NCI-H128 (cell line): ENCODE results near the gene RASGRP4.
"Not testable (repeated sequence)": the region's sequence is repeated elsewhere in the genome, so short reads cannot be mapped to it uniquely, and the experiment has no call there.

Experiments
- DNase-seq: peaks from one replicate; lab custom pipeline; 2025; ENCODE audit not compliant: unreplicated experiment; lab: John Stamatoyannopoulos, UW

RASGRP4 gene

DNA sequence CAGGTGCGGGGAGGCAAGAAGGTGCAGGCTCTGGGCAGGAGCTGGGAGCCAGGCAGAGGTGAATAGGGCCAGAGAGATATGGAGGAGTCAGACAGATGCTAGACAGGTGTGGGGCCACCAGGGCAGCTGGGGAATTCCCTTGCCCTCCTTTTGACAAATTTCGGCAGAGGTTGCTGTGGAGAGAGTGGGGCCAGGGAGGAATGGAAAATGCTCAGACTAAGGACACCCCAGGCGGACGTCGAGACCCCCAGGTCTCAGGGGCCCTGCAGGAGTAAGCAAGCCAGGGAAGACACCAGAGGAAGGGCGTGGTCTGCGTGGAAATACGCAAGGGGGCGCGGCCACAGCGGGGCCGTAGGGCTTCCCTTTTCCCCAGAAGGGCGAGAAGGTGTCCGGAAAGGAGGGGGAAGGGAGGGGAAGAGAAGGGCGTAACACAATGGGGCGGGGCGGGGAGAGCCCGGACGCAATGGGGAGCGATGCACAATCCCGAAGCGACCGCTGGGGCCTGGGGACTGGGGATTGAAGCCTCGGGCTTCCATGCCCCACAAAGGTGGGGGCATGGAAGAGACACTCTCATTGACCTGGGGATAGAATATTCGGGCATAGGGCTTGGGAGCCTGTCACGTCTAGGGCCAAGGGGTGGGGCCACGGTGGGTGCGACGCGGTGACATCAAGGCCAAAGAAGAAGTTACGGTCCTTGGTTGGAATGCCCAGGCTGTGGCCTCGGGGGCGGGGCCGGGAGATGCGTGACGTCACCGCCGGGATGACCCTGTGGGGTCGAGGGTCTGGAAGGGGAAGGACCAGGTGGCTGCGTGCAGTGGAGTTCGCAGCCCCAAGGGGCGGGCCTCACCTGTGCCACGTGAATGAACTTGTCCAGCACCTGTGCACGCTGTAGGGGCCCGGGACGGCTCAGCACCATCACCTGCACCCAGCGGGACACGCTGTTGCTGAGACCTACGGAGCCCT, 8.2 kb downstream of the RASGRP4 start:
- DNase-seq: no peak

DNA sequence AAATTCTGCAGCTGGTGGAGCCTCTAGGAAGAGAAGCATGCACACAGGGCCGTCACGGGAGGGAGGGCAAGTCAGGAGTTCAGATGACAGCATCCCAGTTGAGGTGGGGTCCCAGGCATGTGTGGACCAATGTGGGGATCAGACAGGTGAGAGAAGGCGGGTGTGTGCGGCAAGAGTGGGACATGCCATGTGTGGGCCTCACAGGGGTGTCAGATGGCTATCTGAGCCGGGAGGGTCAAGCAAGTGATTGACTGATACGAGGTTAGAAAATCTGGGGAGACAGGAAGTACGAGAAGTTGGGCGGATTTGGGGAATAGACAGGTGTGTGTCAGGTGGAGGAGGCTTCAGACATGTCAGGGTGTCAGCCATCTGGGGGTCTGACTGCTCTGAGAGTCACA, 8.9 kb downstream of the RASGRP4 start:
- DNase-seq: no peak

DNA sequence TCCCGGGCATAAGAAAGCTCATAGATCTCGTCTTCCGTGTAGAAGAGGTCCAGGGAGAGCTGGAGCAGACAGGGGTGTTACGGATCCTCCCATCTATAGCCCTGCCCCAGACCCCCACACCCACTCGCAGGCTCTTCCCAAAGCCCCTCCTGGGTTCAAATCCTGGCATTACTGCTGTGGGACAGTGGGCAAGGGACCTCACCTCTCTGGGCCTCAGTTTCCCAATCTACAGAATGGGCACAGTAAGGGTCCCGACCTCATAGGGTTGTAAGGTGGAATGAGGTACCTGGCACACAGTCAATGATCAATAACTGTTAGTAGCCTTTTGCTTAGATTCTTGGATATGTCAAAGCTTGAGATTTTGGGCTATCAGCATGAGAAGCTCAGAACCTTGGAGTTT, 12.6 kb downstream of the RASGRP4 start:
- DNase-seq: no peak

DNA sequence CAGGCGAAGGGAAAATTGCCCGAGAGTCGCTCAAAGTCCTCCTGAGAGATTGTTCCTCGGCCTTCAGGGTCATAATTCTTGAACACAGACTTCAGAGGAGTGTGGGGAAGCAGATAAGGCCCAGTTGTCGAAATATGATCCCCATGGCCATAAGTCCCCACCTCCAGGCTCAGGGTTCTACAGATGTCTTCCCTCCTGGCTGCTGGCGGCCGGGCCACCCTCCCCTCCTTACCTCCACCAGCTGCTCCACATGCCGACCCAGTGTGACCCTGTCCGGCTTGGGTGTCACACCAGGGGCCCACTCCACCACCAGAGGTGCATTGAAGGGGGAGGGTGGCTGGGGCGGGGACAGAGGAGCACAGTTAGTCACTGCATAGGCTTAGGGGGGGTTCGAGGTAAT, 13.1 kb downstream of the RASGRP4 start:
- DNase-seq: no peak

DNA sequence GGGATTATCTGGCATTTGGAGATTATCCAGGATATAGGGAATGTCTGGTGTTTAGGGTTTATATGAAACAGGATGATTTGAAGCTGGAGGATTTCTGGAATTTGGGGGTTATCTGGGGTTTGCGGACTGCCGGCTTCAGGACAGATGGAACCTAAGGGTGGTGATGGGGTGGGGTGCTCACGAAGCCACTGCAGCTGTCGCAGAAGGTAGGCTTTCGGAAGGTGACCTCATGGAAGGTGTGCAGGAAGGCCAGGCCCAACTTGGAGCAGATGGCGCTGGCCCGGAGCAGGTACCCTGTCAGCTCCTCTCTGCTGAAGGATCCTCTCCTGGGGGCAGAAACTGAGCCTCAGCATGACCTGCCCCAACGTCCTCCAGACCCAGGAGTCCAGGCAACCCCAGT, 13.5 kb downstream of the RASGRP4 start:
- DNase-seq: no peak

DNA sequence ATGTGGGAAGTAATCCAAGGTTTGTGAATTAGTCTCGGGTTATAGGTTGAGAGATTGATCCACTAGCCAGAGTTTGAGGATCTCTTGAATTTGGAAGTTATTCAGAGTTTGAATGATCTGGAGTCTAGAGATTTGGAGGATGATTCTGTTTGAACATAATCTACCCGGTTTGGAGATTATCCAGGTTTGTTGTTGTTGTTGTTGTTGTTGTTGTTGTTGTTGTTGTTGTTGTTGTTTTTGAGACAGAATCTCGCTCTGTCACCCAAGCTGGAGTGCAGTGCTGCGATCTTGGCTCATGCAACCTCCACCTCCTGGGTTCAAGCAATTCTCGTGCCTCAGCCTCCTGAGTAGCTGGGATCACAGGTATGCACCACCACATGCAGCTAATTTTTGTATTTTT, 14.1 kb downstream of the RASGRP4 start:
- not testable (repeated sequence) for DNase-seq

DNA sequence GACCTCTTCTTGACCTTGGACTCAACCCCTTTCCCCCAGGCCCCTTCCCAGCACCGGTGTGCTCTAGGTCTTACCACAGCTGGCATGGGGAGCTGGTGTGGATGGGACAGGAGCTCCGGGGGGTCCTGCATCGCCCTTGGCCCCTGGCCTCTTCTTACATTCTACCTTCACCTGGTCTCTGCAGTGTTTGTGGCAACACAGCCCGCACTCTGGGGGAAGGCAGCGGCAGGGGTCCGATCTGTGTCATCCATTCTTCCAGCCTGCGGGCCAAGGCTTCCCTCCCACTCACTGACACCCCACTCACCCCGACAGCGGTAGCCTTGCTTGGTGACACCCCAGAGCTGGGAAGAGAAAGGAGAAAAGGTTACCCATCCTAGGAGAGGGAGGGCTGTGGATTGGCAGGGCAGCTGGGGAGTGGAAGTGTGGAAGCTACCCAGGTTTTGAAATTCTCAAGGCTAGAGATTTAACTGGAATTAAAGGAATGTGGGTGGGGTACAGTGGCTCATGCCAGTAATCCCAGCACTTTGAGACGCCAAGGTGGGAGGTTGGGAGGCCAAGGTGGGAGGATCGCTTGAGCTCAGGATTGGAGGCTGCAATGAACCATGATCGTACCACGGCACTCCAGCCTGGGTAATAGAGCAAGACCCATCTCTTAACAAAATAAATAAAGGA, 14.8 kb downstream of the RASGRP4 start:
- DNase-seq: no peak

DNA sequence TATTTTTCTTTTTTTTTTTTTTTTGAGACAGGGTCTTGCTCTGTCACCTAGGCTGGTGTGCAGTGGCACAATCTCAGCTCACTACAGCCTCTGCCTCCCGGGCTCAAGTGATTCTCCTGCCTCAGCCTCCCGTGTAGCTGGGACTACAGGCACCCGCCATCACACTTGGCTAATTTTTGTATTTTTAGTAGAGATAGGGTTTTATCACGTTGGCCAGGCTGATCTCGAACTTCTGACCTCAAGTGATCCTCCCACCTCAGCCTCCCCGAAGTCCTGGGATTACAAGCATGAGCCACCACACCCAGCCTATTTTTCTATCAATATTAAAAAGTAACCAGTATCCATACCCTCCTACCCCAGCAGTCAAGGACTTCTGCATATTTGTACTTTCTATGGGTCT, 15.6 kb downstream of the RASGRP4 start:
- not testable (repeated sequence) for DNase-seq

DNA sequence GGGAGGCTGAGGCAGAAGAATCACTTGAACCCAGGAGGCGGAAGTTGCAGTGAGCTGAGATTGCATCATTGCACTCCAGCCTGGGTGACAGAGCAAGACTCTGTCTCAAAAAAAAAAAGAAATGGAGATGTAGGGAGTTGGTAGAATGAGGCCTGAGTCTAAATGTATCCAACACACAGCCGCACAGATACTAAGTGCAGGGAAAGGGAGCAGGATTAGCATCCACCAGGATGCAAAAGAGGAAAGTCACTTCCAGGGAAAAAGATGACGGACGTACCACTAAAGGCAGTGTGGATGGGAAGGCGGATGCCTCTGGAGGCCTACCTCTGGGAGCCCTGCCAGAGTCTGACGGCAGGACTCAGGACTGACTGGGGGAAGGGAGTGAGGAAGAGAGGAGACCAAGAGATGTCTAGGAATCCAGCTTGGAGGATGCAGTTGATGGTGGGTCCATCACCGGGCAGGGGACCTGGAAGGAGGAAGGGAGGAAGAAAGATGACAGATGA, 16.3 kb downstream of the RASGRP4 start:
- DNase-seq: no peak

DNA sequence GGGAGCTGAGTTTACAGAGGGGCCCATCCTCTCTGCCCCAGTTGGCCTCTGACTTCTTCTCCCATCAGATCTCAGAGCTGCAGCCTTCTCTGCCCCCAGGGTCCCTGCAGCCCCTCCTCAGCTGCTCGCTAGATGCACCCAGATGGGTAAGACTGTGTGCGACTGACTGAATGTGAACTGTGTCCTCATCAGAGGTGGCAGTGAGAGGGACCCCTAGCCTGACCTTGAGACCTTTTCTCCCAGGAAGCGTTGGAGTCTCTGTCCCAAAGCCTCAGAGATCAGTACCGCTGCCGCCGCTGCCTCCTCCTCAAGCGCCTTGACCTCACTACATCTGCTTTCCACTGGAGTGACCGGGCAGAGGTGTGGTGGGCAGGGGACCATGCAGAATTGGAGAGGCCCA, 20.7 kb downstream of the RASGRP4 start:
- DNase-seq: no peak

DNA sequence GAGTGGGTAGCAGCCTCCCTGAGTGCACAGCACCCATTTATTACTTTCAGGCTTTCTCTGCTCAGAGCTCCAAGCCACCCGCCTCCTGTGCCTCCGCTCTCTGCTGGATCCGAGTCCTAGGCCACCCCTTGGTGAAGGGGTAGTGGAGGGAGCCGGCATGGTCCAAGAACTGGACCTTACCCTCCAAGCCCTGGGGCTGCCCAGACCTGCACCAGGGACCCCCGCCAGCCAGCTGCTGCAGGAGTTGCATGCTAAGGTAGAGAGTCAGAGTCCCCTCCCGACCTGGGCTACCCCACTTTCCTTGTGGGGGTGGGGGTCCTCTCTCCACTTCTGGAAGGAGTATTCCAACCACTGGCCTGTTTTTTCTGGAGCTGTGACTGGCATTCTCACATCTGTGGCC, 21.2 kb downstream of the RASGRP4 start:
- no peak for DNase-seq

DNA sequence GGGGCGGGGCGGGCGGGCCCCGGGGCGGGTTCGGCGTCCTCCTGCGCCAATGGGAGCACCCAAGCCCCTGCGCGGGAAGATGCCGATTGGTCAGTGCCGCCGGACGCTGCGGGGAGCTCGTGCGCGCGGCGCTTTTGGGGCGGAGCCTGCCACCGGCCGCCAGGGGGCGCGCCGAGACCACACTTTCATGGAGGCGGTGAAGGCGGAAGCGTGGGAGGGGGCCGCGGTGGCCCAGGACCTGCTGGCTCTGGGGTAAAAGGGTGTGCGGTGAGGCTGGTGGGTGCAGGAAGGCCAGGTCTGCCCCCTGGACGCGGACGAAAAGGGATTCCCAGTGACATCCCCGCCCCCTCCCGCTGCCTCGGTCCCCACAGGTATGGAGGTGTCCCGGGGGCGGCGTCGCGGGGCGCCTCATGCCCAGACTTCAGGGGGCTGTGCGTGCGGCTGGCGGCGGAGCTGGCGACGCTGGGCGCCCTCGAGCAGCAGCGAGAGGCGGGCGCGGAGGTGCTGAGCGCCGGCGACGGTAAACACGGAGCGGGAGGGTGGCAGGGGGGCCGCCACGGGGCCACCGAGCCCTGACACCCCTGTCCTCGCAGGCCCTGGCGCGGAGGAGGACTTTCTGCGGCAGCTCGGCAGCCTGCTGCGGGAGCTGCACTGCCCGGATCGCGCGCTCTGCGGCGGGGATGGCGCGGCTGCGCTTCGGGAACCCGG, 22.9 kb downstream of the RASGRP4 start, which contains the start of gene FAM98C:
Gene FAM98C, plus strand, starts transcription at position 127 of the 708 bp plus-strand sequence. Its CDS starts 61 bp downstream, at position 188.
- peak; percentile 98 for DNase-seq

DNA sequence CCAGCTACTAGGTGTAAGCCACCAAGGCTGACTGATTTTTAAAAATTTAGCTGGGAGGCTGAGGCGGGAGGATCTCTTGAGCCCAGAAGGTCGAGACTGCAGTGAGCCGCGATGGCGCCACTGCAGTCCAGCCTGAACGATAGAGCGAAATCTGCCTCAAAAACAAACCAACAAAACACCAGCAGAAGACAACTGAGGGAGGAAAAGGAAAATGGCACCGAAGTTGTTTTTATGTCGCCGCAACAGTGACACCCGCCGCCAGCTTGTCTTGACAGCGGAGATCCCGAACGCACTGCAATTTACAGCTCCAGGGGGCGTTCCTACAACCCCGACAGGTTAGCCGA, 23.4 kb downstream of the RASGRP4 start:
- DNase-seq: no peak

DNA sequence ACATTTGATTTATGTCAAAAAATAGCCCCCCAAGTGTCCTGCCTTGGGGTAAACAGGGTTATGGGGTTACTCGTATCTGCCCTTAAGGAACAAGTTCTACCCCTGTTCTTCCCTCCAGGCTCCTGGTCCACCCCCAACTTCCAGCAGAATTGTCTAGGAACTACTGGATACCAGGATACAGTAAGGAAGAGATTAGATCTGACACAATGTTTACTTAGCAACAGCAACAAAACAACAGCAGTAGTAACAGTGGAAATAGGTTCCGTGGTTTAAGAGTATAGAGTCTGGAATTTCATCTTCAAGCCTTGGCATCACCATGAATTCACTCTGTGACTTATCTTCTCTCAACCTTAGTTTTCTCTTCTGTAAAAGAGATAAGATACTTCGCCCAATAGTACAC, 24.9 kb downstream of the RASGRP4 start:
- DNase-seq: no peak

DNA sequence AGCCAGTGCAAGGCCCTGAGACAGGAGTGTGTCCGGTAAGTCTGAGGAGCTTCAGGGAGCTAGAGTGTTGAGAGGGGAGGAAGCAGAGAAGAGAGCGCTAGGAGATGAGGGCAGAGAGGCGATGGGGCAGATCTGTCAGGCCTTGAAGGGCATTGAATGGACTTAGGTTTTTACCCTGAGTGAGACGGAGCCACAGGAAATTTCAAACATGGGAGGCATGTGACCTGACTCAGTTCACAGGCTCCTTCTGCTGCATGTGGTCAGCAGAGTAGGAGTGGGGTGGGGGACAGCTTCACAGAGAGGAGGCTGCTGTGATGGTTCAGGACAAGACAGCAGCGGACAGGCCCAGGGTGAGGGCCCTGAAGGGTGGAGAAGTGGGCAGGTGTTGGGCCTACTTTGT, 25.7 kb downstream of the RASGRP4 start:
- DNase-seq: no peak

DNA sequence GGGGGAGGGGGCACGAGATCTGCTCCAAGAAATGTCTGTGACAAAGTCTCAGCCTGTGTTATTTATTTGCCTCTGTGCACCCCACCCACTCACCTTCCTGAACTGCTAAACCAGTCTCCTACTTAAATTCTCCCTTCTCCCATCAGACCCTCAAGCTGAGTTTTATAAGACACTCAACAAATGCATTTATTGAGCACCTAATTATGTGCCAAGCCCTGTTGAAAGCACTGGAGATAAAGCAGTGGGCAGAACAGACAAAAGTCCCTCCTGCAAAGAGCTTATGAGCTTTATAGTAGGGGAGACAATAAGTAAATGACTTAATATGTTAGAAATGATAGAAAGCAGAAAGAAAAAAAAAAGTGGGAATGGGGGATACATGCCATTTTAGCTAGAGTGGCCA, 26.5 kb downstream of the RASGRP4 start:
- no peak for DNase-seq

DNA sequence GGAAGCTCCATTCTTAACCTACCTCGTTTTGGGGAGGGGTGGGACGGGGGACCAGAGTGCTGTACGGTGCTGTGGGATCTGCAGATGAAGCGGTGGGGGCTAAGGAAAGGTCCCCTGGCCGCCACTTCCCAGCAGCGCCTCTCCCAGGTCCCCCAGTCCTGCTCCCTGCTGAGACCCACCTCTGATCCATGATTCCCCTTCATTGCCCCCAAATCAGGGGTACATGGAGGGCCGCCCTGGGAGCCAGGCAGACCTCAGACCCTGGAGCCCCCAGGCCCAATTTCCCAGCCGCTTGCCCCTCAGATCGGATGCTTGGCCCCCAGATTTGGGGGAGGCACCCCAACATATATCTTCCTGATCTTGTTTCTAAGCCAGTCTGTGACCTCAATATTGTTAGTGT, 26.9 kb downstream of the RASGRP4 start:
- DNase-seq: no peak

DNA sequence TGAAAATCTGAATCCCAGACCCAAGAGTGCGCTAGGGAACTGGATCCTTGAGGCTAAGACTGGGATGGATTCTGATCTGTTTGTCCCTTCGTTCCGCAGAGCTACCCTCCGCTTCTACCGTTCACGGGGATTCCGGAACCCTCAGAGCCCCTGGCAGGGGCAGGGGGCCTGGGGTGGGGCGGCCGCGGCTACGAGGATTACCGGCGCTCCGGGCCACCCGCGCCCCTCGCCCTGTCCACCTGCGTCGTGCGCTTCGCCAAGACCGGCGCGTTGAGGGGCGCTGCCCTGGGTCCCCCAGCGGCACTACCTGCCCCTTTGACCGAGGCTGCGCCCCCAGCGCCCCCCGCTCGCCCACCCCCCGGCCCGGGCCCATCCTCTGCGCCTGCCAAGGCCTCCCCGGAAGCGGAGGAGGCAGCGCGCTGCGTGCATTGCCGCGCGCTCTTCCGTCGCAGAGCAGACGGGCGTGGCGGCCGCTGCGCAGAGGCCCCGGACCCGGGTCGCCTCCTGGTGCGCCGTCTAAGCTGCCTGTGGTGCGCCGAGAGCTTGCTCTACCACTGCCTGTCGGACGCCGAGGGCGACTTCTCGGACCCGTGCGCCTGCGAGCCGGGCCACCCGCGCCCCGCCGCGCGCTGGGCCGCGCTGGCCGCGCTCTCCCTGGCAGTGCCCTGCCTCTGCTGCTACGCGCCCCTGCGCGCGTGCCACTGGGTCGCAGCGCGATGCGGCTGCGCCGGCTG, 30.5 kb downstream of the RASGRP4 start:
- no peak for DNase-seq

DNA sequence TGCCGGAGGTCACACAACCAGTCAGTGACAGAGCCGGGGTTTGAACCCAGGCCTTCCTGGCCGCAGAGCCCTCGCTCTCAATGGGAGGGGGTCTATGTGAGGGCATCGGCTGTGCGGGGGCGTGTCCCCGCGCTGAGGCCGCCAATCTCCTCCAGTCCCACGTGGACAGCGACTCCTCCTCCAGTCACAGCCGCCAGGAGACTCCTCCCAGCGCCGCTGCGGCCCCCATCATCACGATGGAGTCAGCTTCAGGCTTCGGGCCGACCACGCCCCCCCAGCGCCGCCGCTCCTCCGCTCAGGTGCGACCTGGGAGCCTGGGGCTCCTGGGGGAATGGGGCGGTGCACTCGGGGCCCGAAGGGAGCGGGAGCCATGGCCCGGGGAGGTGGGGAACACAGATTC, 31.5 kb downstream of the RASGRP4 start:
- no peak for DNase-seq

DNA sequence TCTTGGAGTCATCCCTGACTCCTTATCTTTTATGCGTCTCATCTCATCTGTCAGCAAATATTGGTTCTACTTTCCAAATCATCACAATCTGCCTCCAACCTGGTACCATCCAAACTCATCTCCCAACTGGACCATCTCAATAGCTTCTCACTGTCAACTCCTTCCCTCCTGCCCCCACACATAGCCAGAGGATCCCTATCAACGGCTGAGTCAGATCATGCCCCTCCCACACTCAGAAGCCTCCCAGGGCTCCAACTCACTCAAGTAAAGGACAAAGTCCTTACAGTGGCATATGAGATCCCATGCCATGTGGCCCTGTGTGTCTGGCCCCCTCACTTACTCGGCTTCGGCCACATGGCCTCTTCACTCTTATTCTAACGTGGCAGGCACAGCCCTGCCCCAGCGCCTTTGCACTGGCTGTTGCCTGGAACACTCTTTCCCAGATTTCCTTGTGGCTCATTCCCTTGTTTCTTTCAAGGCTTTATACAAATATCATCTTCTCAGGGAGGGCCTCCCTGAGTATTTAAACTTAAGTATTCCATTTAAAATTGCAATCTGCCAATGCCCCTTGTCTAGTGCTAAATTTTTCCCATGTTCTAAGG, 33.2 kb downstream of the RASGRP4 start:
- DNase-seq: no peak
